Ovary (tissue), 3 donors: Measurements from ENCODE around the gene TOPBP1.

Experiments used
- CTCF ChIP-seq, 3 donors: fragments of 450-650 bp in 2 of 3; fragments of 200-600 bp in 1 of 3; IDR thresholded peaks; one replicate each; pipeline versions ENCODE4 v1.5.1 to v1.8.0; 2016 to 2022; ENCODE audit warnings: antibody characterized with exemption in 3 of 3, mild to moderate bottlenecking in 1 of 3
- POLR2A ChIP-seq: fragments of 450-650 bp; IDR thresholded peaks from one replicate; pipeline ENCODE4 v1.6.1; 2017; ENCODE audit warnings: antibody characterized with exemption, mild to moderate bottlenecking, moderate library complexity
- donor health status: DM: no; HTN: no; CAD: no.

GRCh38 chr3:133691273-133692107 lies 29.7 kb upstream of the TOPBP1 start:
- TF ChIP-seq CTCF (IDR thresholded peaks at IDR 0.05): no peak
- TF ChIP-seq POLR2A: no peak
